Left kidney (tissue), 2 donors: ENCODE data around the gene MACROD2. TPM values are rescaled to one million over a fixed set of nuclear protein-coding genes. Genes with fewer than 3 reads are reported as not detected.
A peak's percentile ranks its signal among the peaks of the same experiment; 100 is the strongest.

Experiments used
- DNase-seq: peaks from one replicate; pipeline ENCODE4 v3.0.0-alpha.2; 2013
- polyA plus RNA-seq: library from polyadenylated mRNA; unstranded; fragments of 120-200 nt; gene quantifications from one replicate; pipeline ENCODE4 v1.2.1, GENCODE V29; 2013; ENCODE audit not compliant: insufficient read length

MACROD2 gene
- polyA plus RNA-seq, 1 donor, result 17.2 TPM

DNA sequence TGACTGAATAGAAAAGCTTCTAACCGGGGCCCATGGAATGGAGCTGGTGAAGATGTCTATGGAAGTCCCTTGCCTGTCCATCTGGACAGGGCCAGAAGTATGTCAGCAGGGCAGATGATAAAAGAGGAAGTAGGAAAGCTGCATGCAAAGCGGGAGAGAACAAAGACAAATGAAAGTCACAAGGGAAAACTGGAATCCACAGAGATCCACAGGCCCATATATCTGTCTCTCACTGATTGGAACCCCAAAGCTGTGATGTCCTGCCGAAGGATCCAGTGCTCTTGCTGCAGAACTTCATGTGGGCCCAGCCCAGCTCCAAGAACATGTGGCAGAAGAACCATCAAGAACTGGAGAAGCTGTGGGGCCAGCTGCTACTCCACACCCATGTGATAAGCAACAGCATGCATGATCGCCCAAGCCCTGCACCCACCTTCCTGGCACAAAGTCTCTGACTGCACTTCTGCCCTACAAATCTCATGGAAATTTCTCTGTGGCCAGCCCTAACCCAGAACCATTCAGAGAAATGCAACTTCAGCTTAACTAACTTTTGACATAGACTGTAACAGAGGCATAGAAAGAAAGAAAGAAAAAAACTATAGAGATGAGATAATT, 1862.0 kb downstream of the MACROD2 start:
- DNase-seq, result no peak

DNA sequence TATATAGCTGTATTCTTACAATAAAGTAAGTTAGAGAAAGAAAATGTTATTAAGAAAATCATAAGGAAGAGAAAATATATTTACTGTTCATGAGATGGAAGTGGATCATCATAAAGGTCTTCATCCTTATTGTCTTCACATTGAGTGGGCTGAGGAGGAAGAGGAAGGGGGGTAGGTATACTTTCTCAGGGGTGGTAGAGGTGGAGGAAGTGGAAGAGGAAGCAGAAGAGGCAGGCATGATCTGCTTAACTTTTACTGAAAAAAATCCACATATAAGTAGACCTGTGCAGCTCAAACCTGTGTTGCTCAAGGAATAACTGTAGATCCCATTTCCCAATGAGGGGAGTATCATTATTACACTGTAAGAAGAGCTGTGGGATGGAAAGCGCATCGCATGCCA, 1863.7 kb downstream of the MACROD2 start:
- no peak for DNase-seq

DNA sequence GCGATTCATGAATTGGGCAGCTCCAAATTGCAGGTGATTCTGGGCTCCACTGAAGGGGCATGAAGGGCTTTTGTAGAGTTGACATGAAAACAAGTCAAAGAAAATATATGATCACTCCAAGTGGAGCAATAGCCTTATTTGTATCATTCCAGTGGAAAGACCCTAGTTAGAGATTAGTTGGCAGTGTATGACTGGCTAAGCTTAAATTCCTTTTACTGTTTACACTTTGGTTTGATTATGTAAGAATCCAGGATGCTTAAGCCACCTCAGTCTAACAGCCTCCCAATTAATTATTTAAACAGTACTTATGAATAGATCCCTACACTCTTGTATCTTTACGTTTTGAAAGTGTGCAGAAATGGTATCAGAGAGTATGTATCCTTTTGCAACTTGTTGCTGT, 1865.5 kb downstream of the MACROD2 start:
- DNase-seq, result no peak

DNA sequence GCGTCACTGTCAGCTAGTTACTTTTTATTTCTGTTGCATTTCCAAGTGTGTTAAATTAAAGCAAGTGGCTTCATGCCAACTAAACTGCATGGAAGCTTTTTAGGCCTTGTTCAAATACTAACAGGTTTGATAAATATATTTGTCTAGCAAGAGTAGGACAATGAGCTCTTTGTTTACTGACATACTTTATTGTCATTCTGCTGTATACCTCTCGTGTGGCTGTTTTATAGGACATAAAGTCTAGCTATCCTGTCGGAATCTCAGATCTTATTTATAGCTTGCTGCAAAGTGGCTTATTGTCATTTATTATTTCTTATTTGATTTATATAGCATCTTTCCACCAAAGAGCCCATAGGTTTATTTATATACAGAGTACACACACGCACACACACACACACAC, 1866.9 kb downstream of the MACROD2 start:
- DNase-seq, result no peak

DNA sequence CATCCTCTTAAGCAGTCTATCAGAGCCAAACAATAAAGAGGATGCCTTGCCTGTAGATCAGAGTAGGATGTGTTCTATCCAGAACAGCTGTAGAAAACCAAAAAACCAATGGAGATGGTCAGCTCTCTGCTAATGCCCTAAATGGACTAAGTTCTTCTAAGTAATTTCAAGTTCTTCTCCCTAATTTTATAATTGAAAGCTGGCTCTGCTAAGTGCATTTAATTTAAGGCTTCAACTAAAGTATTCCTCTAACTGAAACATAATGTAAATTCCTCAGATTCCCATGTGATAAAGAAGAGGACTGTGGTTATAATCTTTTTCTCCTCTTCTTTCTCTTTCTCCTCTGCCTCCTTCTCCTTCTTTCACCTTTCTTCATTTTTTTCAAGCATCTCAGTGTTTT, 1868.4 kb downstream of the MACROD2 start:
- DNase-seq, result no peak

DNA sequence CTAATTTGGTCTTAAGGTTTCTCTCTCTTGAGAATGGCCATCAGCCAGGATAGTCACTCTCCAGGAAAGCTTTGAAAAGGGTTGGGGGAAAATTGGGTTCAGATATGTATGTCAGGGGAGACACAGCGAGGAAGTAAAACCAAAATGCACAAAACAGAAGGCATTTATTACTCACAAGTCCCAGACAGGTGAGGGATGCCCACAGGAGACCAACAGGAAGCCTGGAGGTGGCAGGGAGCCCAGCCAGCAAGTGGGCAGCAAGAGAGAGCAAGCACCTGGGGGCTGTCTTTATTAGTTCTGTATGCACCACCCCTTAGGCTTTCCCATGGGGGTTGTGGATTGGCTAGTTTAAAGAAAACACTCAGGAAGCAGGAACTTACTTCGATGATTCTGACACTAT, 1870.2 kb downstream of the MACROD2 start:
- no peak for DNase-seq

DNA sequence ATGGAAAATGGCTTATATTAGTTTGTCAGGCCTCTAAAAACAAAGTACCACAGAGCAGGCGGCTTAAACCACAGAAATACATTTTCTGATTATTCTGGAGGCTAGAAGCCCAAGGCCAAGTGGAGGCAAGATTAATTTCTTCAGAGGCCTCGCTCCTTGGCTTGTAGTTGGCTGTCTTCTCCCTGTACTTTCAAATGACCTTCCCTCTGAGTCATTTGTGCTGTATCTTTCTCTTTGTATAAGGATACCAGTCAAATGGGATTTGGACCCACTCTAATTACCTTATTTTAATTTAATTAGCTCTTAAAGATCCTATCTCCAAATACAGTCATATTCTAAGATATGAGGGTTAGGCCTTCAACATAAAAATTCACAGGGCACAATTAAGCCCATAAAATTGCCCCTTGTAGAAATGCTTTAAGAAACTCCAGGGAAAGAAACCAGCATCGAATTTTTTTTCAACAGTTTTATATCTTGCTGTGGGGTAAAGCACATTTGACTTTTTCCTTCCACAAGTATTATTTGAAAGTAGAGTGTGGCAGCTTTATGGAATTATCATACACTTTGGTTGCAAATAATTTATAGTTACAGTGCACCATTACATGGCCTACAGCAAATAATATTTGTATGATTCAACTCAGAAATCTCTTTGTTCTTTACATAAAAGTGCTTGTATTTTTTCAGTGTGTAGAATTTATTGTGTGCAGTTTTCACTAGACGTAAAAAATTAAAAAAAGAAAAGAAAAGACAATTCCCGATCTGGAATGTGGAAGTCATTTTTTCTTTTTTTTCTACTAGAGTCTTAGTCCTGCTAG, 1871.8 kb downstream of the MACROD2 start:
- peak; percentile 40 for DNase-seq

DNA sequence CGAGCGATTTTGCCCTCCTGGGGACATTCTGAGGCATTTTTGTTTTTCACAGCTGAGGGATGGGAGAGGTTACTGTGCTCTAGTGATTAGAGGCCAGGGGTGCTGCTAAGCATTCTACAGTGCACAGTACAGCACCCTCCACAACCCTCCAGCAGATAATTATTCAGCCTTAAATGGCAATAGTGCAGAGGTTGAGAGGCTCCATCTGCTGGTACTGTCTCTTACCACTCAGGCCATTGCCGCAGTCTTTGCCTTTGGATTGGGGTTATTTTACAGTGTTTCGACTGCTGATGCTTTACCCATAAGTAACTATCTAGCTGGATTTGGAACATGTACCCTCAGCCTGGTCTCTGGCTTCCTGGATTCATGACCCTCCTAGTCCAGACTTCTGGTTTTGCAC, 1872.6 kb downstream of the MACROD2 start:
- no peak for DNase-seq

DNA sequence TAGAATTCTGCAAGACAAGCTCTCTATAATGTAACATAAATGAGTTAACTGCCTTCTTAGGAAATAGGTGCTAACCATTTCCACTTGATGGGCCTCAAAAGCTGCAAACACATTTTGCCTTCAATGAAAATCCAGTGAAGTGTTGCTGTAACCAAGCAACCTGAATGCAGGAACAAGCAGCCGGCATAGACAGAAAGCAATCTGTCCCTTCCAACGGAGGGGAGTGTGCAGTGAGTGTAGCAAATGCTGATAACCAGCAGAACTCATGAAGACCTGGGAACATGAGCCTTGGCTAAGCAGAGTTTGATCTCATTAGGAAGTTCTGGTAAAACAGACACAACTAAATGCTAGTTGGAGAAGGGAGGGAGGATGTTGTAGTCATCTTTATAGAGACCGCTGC, 1880.1 kb downstream of the MACROD2 start:
- peak; percentile 67 for DNase-seq

DNA sequence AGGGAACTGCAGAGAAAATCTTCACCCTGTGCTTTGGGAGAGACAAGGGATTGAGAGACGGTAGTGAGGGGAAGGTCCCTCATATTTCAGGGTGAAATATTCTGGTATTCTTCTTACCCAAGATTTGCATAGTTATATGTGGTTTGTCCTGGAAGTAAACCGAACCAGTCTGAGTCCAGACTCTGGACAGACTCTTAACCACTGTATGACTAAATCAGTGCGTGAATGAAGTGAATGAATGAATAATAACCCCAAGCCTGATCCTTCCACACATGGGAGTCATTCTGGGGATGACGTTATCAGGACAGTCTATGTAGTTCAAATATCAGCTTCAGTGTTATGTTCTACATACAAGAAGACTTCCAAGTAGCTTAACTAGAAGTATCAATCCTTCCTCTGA, 1887.2 kb downstream of the MACROD2 start:
- no peak for DNase-seq

DNA sequence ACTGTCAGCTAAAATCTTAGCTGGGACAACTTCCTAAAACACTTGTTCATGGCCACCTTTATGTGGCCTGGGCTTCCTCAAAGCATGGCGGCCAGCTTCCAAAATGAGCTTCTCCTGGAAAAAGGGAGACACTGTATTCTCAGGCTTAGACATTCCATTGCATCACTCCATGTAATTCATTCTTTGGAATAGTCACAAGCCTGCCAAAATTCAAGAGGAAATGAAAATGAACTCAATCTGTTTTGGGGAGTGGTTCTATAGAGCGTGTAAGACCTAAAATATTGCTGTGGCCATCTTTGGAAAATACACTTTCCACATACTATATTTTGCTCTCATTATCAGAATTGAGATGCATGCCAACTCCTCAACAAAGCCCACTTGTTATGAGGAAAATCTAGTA, 1890.9 kb downstream of the MACROD2 start:
- no peak for DNase-seq

DNA sequence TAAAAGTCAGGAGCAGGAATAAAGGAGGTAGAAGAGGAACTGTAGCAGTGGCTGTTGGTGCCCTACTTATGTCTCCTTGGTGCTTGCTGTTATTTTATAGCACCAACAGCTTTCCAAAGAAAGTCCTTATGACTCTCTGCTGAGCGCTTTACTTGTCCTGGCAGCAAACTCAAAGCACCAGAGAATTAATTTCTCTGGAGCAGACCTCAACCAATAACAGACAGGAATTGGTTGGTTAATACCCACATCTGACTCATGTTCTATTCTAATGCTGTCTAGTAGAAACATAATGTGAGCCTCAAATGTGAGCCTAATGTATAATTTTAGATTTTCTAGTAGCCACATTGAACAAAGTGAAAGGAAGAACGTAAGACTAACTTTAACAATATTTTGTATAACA, 1892.1 kb downstream of the MACROD2 start:
- no peak for DNase-seq

DNA sequence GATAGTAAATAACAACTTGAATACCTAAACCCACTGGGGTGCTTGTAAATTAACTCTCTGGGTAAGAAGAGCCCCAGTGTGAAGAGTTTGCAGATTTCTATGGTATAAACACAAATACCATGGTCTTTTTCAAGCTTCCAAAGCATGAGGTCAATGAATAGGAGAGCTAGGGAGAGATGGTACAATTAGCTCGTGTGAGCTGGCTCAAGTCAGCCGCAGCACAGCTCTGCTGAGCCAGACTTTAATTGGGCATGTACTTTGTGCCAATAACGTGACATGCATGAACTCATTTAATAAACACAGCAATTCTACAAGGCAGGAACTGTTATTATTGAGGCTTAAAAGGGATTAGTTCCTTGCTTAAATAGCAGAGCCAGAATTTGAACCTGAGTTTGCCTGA, 1893.7 kb downstream of the MACROD2 start:
- DNase-seq, result no peak

DNA sequence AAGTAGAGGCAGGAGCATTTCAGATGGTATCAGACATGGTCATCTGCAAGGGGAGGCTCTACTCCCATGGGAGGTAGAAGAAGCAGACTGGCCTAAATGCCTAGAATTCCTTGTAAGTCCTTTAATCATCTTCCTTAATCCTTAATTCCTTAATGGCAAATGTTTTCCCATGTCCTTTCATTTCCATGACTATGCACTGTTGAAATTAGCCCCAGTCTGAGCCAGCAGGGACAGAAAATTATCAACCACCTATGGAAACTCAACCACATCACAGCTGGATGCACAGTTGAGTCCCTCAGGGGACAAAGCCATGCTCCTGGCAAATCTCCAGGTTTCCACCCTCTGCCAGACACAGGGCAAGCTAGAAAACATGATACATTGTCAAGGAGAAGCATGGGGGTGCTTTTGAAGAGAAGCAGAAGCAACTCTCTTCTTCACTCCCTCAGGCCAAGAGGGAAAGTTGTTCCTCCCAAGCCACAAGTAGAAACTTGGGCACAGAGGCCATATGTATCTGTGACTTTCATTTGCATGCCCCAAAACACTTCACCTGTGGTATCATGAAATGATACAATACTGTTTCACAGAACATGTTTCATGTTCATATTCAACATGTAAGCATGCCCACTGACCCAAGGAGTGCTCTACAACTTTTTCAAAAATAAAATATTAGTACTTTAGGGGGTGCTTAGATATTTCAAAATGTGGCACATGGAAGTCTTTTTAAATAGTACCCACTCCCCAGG, 1894.4 kb downstream of the MACROD2 start:
- DNase-seq, result no peak

DNA sequence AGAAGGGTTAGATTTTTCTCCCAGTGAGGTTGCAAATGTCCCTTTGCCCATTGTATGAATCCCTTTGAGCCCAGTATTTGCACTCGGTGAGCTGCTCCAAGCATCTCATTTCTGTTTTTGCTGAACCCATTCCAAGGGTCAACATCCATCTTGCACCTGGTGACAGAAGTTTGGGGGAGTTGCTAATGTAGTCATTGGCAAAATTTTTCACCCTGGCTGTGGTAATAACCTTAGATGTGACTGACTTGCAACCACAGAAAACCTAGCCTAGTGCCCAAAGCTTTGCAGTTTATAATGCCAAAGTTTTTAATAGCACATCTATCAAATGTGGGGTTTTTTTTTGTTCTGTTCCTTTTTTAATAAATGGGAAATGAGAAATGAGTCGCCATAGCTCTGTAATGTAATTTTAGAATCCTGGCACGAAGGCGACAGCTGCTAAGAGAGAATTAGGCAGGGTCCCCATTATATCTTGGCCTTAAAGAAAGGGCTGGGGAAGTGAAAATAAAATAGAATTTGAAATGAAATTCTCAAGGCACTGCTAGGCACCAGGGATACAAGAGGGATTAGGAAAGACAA, 1895.2 kb downstream of the MACROD2 start:
- no peak for DNase-seq

DNA sequence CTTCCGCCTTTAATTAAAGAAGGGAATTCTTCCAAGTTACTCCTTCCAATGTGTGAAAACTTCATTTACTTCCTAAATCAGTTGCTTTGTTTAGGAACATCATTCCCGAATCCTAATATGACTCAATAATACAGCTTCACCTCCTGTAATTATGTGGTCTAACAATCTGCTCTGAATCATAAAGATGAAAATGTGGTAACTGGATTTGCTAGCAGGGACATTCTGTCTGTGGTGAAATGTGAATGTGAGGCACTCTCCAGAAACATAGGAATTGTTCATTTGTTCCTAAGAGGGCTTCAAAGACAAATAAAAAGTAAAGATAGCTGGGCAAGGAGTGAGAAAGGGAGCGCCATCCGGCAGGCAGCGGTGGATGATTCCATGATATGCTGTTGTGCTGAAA, 1899.8 kb downstream of the MACROD2 start:
- no peak for DNase-seq

DNA sequence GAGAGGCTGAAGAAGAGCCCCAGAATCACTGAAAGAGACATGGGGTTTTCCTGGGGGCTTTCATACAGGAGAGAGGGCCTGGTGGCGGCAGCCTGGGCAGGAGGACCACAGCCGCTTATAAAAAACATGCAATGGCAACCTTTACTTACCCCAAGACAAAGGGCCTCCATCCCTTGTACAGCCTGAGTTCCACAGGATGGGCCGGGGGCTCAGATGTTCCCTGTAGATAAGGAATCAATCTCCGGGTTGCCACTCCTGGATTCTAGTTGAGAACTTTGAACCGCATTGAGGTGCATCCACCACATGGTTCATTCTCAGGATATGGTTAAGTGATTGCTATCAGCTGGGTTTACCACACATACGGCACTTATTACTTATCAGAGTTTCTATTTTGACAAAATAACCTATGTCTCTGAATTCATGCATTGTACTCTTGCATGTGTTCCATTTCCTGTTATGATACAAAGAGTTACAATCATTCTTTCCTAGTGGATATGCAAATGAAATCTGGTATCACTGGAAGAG, 1900.3 kb downstream of the MACROD2 start:
- DNase-seq, result no peak

DNA sequence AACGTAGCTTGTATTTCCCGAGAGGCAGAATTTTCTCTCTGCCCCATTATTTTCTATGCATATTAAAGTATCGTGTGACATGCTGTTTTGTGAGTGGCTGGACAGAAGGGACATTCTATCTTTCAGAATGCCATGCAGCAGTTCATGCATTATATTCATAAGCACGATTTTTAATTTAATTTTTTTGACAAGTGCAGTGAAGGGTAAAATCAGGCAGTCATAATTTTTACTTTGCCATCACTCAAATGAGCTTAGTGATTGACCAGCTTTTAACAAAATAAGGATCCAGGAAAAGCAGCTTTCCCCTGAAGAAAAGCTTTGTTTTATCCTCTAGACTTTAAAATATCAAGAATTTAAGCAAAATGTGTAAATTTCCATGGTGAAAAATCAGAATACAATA, 1904.7 kb downstream of the MACROD2 start:
- no peak for DNase-seq

DNA sequence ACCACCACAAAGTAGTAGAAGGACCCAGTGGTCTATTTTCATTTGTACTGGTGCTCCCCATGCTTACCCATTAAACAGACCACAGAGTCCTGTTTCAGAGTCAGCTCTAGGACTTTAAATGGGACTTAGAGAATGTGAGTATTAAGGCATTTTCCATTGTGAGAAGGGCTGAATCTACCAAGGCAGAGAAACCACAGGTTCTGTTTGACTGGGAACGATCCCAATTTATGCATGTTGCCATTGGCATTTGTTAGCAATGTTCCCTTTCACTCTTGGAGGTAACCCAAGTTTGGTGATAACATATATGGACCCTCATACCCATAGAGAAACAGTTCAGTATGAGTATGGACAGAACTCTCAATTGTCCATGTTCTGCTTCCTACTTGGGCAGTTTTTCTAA, 1905.1 kb downstream of the MACROD2 start:
- DNase-seq, result no peak

DNA sequence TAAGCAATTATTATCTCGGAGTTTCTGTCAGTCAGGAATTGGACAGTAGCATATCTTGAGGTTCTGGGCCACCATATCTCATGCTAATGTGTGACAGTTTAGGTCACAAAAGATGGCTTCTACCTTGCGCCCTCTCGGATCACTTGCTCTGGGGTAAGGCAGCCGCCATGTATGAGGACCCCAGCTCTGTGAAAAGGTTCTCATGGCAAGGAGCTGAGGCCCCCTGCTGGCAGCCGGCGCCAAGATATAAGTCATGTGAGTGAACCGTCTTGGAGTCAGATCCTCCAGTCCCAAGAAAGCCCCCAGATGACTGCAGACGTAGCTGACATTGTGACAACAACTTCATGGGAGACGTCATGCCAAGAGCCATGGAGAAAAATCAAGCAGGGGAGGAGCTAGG, 1907.2 kb downstream of the MACROD2 start:
- no peak for DNase-seq

DNA sequence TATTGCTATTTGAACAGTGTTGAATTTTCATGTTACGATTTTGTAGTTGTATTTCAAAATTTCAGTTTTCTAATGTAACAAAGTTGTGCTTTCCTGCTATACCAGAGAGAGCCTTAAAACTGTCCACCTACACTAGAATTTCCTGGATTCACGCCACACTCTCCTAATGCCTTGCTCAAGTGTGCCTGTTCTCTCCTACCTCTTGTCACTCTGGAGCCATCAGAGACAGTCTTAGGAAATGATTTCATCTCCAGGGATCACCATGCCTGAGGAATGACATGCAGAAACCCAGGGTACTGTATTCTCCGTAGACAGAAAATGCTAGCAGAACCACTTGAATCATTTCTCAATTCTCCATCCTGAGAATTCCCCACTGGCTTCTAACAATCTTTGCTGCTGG, 1910.3 kb downstream of the MACROD2 start:
- no peak for DNase-seq

DNA sequence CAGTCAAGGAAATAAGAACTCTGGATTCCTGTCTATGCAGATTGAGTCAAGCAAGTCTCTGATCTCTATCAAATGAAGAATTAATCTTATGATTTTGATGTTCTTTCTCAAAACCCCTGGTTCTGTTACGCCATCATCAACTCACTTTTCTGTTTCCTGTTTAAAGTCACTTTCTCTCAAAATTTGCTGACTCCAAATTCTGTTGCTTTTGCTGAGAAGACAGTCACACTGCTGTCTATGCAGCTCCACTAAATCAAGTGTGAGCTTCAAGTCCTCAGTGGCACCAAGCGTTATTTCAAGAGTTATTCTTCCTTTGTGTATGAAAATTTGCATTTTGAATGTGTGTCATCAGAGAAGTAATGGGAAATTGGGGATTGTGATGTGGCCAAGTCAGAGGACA, 1914.7 kb downstream of the MACROD2 start:
- no peak for DNase-seq

DNA sequence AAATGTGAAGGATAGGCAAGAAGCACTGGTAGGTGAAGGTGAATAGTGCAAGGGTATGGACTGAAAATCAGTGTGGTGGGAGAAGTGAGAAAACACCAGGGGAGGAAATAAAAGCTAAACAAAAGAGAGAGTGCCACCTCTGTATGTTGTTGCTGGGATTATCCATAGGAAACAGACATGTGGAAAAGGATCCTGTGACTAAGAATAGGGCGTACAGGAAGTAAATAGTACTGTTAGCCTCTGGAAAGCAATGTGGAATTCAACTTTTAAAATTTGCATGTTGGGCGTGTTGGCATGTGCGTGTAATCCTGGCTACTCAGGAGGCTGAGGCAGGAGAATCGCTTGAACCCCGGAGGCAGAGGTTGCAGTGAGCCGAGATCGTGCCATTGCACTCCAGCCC, 1916.3 kb downstream of the MACROD2 start:
- DNase-seq, result no peak
